GM18873 (cell line): Measurements from ENCODE around the gene EVL.

Source experiments
- ATAC-seq: cut with Tn5 transposase; IDR thresholded peaks from one replicate; pipeline ENCODE4 v1.9.1; 2021; ENCODE audit warnings: mild to moderate bottlenecking, moderate library complexity, moderate number of reproducible peaks; ENCODE audit not compliant: unreplicated experiment, low FRiP score

Gene EVL

DNA sequence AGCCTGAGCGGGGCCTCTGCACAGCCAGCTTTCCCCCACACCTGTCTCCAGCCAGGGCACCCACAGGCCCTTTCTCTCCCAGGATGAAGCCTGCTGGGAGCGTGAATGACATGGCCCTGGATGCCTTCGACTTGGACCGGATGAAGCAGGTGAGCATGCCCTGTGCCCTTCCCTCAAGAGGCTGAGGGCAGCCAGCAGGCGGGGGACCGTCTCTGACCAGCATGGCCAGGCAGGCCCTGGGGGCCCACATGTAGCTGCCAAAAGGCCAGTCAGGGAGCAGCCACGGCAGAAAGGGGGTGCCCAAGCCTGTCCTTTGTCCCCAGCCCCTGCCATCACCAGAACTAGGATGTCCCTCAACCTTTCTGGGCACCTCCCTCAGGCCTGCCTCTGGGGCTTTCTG lies 75.9 kb downstream of the EVL start:
- ATAC-seq = no peak

DNA sequence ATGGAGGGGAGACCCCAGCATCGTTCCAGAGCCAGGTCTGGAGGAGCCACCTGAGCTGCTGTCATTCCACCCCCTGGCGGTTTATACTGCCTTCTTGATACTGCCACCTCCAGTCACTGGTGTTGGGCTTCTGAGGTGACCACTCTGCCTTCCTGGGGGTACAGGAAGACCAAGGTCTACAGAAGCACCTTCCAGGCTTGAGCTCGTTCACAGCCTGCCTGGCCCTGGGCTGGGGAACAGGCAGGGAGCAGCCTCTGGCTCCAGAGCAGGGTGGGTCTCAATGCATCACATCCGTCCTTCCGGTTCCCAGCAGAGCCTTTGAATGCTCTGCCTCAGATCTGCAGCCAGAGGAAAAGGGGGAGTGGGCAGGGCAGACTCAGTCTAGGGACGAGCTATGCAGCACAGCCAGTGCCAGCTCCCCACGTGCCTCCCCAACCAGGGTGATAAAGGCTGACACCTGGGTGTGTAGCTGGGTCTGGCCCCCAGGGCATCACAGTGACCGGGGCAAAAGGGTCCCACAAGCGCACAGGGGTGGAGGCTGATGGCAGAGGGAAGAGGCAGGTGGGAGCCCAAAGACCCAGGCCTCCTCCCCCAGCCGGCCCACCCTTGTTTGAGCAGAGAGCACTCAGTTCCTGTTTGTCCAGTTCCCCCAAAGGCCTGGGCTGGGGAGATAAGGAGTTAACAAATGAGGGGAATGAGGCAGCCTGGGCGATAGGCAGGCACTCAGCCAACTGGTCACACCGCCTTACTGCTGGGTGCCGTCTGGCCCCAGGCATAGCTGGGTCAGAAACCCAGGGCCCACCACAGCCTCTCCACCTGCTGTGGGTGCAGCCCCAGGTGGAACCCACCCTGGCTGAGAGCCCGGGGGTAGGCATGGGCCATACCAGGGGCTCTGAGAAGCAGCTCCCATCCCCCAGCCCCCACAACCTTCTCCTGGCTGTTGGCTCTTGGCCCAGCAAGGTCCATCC lies 77.1 kb downstream of the EVL start:
- ATAC-seq = no peak

DNA sequence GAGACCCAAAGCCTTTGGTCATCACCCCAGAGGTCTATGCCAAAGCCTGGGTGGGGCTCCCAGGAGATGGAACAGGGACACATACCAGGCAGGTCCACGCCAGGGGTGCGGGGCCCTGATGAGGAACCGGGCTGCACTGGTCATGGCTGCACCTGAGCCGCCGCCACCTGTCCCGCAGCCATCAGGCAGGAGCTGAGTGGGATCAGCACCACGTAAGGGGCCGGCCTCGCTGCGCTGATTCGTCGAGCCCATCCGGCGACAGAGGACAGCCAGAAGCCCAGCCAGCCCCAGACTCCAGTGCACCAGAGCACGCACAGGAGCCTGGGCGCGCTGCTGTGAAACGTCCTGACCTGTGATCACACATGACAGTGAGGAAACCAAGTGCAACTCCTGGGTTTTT lies 78.3 kb downstream of the EVL start:
- ATAC-seq = no peak

DNA sequence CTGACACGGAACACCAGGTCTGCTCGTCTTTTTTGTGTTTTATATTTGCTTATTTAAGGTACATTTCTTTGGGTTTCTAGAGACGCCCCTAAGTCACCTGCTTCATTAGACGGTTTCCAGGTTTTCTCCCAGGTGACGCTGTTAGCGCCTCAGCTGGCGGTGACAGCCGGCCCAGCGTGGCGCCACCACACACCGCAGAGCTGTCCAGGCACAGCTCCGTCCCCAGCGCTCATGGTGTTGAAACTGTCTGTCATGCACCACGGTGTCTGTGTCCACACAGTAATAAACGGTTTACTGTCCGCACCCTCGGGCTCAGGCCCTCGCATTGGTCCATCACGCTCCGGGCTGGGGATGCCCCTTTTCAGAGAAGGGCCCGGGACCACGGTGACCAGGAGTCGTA lies 78.7 kb downstream of the EVL start:
- ATAC-seq = no peak

DNA sequence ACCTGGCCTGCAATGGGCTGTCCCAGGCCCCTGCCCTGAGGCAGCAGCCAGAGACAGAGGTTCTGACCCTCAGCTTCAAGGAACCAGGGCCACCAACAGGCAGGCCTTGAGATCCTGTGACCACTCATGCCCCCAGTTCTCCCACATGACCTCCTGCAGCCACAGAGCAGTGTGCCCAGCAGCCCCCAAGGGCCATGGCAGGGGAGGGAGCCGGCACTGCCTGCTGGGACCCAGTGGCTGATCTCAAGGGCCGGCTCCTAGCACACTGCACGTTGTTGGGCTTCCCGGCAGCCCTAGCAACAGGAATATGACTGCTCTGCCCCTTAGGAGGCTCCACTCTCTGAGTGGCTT lies 79.4 kb downstream of the EVL start:
- ATAC-seq = no peak

DNA sequence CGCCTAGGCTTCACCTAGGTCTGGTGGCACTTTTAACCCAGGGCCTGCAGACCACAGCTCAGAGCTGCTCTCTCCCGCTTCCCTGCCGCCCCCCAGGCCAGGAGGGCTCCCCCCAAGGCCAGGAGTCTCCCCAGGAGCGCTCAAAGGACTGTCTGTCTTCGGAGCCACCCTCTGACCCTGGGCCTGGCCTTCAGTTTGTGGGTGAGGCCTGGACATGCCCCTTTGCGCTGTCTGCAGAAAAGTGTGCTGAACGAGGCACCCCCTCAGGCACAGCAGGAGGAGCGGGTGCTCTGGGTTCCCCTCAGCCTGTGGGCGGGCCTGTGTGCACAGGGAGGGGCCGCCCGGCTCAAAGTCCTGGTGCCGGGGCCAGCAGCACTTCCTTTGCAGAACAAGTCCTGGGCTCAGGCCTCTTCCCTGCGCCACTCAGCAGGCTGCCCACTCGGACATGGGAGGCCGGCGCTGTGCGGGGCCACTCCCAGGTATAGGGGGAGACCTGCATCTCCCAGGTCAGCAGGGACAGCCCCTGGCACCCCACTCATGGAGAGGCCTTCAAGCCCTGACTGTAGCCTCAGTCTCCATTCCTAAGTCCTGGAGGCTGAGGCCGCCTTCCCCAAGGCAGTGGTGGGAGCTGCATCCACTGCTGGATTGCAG lies 79.9 kb downstream of the EVL start:
- ATAC-seq = no peak

DNA sequence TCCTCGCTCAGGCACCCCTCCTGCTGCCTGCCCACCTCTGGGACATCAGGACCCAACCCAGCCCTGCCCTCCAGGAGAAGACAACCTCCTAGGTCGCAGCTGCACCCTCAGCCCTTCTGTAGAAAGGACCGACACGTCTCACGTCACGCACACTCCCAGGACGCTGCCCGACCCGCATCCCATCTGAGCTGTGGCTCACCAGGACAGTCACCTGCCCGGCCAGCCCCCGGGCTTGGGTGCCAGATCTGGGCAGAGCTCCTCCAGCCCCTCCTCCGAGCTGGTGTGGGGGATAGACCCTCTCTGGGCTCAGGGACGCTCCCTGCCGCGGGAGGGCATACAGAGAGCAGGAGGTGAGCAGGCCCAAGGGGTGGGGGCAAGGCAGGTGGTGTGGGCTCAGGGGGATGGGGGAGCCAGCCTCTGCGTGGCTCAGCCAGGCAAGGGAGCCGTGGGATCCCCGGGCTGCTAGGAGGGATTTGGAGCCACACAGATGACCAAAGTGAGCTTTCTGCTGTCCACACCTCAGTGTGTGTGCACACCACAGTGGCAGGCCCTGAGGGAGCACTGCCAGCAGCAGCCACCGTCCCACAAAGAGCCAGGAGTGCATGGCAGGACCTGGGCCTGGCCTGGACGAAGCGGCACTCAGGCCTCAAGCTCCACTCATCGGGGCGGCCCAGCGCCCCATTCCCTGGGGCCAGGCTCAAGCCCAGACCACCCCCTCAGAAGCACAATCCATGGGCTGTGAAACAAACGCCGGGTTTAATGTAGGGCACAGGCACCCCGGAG lies 80.7 kb downstream of the EVL start:
- no peak for ATAC-seq

DNA sequence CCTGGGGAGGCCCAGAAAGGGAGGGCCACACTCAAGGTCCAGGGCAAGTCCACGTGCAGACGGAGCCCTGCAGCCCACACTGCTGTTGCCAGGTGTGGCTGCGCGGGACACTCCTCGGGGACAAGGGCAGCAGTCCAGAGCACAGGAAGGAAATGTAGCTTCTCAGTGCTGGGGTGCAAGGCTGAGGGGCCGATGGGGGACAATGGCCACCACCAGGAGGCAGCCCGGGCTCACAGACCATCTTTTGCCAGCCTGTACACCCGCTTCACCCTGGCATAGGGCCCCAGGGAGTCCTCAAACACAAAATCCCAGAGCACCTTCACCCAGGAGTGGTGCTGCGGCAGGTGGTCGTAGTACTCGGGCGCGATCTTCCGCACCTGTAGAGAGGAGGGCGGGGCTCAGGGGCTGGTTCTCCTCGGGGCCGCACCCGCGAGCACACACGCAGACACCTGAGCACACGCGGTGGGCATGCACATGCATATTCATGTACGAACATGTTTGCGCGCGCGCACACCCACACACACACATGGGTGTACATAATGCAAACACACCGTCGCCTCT lies 81.4 kb downstream of the EVL start:
- ATAC-seq = no peak

DNA sequence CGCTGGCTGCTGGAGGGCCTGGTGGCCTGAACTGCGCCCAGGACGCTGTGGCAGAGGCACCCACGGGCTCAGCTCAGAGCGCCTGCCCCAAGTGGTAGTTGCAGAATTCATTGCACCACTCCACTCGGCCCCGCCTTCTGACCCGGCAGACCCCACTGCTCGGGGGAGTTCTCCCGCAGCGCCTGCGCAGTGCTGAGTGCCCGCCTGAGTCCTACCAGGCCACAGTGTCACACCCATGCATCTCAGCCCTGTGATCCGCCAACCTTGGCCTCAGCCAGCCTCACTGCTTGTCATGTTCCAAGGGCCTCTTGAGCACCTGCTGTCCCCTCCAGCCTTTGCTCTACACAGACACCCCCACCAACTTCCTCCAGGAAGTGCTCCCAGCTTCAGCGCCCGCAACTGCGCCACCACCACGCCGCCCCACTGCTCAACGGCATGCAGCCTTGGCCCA lies 82.0 kb downstream of the EVL start:
- ATAC-seq = no peak

DNA sequence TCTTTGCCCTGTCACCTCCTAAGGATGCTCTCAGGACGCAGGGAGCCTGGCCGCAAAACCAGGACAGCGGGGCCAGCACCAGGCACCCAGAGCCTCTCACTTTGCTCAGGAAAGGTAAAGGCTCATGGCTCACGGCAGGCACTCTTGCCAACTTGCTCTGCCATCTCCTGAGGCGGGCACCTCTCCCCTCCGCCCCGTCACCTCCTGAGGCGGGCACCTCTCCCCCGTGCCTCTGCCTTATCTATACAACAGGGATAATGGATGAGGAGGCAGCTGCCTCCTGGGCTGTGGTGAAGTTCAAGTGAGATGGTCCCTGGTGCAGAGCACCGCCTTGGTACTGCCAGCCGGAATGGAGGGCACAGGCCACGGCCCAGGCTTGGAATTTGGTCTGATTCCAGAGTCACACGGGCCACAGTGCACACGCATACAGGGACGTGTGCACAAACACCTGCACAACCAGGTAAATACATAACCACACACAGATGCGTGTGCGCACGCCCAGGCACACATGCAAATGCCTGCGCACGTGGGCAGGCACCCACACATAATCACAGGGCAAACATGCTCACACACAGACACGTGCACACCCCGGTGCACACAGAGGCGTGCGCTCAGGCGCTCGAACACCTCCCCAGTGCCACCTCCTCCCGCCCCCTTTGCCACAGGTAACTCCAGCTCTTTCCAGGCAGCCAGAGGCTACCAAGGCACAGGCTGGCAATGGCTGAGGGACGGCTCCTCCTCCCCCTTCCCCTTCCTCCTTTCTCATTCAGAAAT lies 82.7 kb downstream of the EVL start:
- no peak for ATAC-seq

DNA sequence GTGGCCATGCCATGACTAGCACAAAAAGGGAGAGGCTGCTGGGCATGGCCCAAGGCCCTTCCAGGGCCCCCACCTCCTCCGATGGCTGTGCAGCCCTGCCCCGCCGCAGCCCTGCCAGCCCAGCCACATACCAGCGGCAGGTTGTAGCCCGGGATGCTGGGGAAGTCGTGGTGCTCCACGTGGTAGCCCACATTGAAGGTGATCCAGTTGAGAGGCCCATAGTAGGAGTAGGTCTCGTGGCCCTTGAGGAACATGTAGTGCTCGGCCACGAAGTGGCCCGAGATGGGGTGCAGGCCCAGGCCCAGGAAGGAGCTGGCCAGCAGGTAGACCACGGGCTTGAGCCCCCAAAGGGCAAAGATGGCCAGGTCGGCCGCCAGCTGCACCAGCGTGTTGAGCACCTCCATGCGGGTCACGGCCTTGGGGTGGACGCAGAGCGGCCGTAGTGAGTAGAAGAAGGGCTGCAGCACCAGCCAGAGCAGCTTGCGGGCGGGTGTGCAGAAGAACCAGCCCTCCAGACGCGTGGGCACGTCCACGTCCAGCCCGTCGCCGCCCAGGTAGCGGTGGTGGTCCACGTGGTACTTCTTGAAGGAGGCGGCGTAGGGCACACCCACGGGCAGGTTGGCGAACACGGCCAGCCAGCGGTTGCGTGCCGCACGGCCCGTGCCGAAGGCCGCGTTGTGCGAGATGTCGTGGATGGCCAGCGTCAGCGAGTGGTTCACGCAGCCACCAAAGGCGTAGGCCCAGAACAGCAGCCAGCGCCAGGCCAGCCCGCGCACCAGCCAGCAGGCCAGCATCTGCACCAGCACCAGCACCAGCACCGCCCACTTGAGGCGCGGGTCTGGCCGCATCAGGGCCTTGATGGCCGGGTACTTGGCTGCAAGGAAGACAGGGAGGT lies 83.9 kb downstream of the EVL start:
- ATAC-seq = no peak

DNA sequence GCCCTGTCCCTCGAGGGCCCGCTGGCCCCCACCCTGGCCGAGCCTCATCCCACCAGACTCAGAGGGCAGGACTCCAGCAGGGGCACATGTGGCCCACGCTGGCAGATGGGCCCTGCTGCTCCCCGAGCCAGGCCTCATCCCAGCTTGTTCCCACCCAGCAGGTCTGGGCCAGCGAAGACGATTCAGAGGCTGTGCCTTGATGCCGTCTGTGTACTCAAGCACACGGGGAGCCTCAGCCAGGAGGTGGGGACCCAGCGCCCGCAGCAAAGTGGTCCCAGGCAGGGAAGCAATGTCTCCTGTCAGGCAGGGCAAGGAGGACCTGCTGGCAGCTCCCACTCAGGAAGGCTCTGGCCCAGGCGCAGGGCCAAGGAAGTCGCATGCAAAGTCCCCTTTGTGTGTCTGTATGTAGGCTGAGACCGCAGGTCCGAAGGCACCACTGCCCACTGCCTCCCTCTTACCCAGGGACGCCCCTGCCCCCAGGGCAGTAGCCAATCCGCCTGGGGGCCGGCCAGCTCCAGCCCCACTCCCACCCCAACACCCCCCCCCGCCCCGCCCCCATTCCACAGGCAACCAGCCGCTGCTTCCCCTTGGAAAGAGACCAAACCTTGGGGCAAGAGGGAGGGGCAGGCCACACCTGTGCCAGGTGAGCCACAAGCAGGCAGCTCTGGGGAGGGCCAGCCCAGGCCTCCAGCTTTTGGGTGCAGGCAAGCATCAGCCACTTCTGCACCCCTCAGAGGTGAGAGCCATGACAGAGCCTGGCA lies 84.8 kb downstream of the EVL start:
- ATAC-seq = no peak

DNA sequence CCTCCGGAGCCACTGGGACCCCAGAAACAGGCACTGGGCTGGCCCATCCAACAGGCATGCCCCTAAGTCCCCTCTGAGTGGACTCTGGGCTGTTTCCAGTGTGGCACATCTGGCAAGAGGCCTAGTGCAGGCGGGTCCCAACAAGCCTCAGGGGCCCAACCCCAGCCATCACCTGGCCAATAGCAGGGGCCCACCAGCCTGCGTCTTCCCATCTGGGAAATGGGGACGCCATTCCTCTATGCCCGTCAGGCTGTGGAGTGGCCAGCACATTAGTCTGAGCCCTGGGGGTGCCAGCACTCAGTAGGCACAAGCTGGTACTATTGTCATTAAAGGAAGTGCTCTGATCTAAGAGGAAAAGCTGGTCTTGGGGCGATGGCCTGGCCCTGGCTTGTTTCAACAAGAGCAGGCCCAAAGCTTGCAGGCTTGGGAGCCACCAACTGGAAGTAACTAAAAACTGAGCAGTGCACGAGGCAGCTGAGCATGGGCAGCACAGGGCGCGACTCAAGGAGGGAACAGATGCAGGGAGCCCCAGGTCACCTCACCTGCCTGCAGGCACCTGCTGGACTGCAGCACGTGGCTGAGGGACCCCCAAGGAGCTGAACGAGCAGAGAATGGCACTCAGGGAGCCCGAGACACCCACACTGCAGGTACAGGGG lies 85.8 kb downstream of the EVL start:
- ATAC-seq = no peak

DNA sequence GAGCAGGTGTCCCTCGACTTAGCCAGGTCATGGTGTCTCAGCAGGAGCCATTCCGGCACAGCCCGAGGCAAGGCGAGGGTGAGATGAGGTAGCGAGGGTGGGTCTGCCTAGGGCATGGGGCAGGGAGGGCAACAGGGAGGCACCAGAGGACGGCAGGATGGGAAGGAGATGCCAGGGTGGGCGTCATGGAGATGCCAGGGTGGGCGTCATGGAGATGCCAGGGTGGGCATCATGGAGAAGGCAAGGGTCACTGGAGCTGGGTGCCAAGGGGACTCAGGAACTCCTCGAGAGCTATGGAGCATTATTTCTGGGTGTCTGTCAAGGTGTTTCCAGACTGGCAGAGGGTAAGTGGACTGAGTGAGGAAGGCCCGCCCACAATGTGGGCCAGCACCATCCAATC lies 86.9 kb downstream of the EVL start:
- ATAC-seq = no peak

DNA sequence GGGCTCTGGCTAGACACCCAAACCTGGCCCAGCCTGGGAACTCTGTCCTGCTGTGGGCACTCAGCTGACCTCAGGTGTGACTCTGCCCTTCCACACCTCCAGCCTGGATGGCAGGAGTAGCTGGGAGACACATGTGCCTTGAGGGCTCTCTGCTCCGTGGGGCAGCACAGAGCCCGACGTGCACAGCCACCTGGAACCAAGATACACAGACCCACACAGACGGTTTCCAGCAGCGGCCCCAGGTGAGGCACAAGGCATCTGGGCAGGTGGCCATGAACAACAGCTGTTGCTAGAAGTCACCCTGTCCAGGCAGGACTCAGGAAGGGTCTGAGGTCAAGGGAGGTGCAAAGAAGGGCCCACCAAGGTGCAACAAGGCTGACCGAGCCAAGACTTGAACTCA lies 88.3 kb downstream of the EVL start:
- no peak for ATAC-seq

DNA sequence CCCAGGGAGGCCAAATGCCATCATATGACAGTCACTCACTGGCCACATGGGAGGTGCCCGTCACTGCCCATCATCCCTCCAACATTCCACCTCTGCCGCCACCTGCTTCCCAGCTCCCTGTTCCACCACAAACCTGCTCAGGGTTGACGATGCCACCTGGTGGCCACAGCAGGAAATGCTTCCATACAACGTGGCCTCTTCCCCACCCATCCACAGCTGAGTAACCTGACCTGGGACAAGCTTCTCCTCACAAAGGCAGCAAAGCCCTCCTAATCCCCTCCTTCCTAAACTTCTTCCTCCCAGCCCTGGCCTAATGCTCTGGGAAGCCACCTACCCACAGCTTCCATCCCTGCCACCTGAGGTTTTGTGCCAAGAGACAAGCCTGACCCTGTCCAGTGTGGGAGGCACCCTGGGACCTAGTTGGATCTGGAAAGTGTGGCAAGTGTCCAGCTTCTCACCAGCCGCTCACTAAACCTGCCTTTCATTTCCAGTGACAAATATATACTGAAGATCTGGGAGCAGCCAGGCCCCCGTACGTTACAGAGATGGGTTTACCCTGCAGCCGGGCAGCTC lies 89.9 kb downstream of the EVL start:
- no peak for ATAC-seq

DNA sequence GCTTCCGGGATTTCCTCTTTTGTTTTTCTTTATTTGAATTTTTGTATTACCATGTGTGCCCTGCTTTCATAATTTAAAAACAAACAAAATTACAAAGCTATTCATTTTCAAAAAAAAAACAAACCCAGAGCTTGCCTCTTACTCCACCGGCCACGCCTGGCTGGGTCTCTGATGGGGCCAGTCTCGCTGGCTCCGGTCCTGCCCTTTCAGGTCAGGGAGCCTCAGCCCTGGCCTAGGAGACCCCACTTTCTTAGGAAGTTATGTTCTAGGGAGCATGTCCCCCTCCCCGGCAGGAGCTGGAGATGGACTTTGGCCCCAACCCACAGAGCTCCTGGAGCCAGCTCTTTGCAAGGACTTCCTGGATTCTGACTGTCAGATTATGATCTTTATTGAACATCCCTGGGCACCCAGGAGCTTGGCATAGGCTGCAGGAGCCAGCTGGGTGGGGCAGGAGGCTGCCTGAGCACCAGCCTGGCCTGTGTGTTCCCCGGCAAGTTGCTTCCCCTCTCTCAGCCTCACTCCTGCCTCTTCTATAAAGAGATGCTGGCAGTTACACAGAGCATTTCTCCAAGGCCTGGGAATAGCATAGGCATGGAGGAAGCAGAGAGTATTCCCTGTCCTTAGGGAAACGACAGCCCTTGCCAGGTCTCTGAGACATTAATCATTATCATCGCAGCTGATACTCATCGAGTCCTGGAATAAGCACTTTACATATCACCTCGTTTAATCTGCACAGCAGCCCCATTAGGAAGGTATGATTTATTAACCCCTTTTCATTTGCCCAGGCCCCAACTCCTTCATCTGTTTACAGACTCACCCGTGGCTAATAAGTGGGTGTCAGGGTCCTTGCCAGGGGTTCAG lies 90.8 kb downstream of the EVL start:
- no peak for ATAC-seq
